Left ventricle myocardium inferior (tissue), 1 donor: ENCODE results near the gene ZNF584. TPM values are rescaled to one million over a fixed set of nuclear protein-coding genes. Genes with fewer than 3 reads are reported as not detected.
"Not testable (repeated sequence)": the region's sequence is repeated elsewhere in the genome, so short reads cannot be mapped to it uniquely, and the experiment has no call there.

Source experiments
- DNase-seq: peaks from one replicate; pipeline ENCODE4 v3.0.0-alpha.2; 2020
- H3K27ac ChIP-seq: fragments of 200-600 bp; replicated peaks from 2 replicates; pipeline ENCODE4 v1.8.0; 2021
- H3K27me3 ChIP-seq: fragments of 200-600 bp; 2 replicates; pipeline ENCODE4 v1.8.0; 2021; ENCODE audit warnings: low read depth
- H3K36me3 ChIP-seq: fragments of 200-600 bp; 2 replicates; pipeline ENCODE4 v1.8.0; 2021
- H3K4me1 ChIP-seq: fragments of 200-600 bp; 2 replicates; pipeline ENCODE4 v1.8.0; 2021
- H3K4me3 ChIP-seq: fragments of 200-600 bp; 2 replicates; pipeline ENCODE4 v1.8.0; 2021; ENCODE audit warnings: mild to moderate bottlenecking, moderate library complexity
- H3K9me3 ChIP-seq: fragments of 200-600 bp; replicated peaks from 2 replicates; pipeline ENCODE4 v1.8.0; 2021
- intact Hi-C: fragments of 100-400 bp; cut with micrococcal nuclease; formaldehyde crosslinking; loops from one replicate; pipeline ENCODE4 v1.11.0; 2022
- total RNA-seq: library from RNA; stranded (reverse); fragmentation: NEBNext Ultra II Directional; extraction: Animal tissue kit (Norgen Biotek cat#: 25700); gene quantifications from one replicate; pipeline ENCODE4 v1.2.1, GENCODE V29; 2021
- TF ChIP-seq, protein P1 (sequence below): fragments of 200-600 bp; IDR thresholded peaks from 2 replicates; pipeline ENCODE4 v1.8.0; 2021; ENCODE audit warnings: antibody characterized with exemption, mild to moderate bottlenecking, borderline replicate concordance
- donor health status: DM: no; HTN: yes; CAD: no; lungs with severe emphysema.

The ZNF584 gene
- total RNA-seq, 1 donor from 2014 or later = 16.8 TPM

DNA sequence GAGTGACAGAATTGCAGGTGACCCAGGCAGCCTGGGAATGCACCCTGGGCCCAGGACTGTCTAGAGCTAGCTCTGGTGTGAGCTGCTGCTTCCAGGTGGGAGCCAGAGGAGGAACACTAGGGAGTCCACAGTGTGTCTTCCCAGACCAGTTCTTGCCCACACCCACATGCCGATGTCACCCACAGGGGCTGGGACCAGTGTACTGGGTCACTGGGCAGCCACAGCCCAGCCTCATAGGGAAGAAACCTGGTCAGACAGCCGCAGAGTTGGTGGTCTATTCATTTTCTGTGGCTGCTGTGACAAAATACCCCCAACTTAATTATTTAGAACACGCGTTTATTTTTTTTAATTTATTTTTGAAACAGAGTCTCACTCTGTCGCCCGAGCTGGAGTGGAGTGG is 9.9 kb upstream of the ZNF584 start:
- Histone ChIP-seq H3K9me3 (no peaks in the 10 kb centered on the region), H3K27me3 (peaks cover 34% of the 10 kb centered on the region), H3K4me1 (peaks cover 34% of the 10 kb centered on the region), H3K36me3 (peaks cover 18% of the 10 kb centered on the region), H3K4me3 (no peak overlapping the region), H3K27ac (no peak overlapping the region)
- intact Hi-C loops = no loop called here
- DNase-seq = no peak
- TF ChIP-seq, protein P1, sequence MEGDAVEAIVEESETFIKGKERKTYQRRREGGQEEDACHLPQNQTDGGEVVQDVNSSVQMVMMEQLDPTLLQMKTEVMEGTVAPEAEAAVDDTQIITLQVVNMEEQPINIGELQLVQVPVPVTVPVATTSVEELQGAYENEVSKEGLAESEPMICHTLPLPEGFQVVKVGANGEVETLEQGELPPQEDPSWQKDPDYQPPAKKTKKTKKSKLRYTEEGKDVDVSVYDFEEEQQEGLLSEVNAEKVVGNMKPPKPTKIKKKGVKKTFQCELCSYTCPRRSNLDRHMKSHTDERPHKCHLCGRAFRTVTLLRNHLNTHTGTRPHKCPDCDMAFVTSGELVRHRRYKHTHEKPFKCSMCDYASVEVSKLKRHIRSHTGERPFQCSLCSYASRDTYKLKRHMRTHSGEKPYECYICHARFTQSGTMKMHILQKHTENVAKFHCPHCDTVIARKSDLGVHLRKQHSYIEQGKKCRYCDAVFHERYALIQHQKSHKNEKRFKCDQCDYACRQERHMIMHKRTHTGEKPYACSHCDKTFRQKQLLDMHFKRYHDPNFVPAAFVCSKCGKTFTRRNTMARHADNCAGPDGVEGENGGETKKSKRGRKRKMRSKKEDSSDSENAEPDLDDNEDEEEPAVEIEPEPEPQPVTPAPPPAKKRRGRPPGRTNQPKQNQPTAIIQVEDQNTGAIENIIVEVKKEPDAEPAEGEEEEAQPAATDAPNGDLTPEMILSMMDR = no peak

DNA sequence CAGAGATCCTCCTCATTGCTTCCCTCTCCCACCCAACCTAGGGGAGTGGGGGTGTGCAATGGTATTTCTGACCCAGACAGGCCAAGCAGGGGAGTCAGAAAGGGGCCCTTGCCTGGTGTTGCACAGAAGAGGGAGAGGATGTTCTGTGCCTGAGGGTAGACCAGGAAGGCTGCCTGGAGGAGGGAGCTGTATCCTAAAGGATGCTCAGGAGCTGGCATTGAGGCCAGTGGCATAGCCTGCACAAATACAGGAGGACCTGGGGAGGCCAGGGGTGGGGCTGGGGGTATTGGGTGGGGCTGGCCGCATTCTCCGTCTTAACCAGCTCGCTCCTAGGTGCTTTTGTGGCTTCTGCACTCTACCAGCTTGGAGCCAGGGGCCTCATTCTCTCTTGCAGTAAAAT is 8.5 kb upstream of the ZNF584 start:
- intact Hi-C loops = no loop called here
- TF ChIP-seq, protein P1 = no peak
- Histone ChIP-seq H3K36me3 (peaks cover 4% of the 10 kb centered on the region), H3K4me1 (peaks cover 34% of the 10 kb centered on the region), H3K9me3 (no peaks in the 10 kb centered on the region), H3K4me3 (no peak overlapping the region), H3K27ac (no peak overlapping the region), H3K27me3 (peaks cover 34% of the 10 kb centered on the region)
- DNase-seq = no peak

DNA sequence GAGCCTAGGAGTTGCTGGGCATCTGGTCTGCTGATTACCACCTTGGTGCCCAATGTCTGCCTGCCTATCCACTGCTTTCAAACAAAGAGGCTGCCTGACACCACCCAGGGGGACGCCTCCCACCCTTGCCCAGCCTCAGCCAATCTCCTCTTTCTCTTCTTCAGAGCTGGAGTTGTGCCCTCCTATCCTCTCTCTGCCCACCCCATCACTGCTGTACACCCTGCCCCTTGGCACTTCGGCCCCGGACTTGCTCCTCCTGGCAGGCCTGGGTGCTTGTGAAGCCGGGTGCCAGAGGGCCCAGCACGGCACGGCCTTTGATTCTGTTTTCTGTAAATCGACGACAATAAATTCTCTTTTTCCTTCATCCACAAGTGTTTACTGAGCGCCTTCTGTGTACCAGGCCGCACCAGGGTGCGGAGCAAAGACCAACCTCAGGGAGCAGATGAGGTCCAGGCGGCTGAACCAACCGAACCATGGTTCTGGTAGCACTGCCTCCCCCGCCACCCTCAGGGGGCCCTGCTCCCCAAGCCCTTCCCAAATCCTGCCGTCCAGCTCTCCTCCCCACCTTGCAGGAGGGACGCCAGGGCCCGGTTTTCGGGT is 8.0 kb upstream of the ZNF584 start:
- no peak for DNase-seq
- Histone ChIP-seq H3K27me3 (peaks cover 29% of the 10 kb centered on the region), H3K4me3 (peak overlapping the region; percentile 74), H3K4me1 (peaks cover 34% of the 10 kb centered on the region), H3K27ac (no peak overlapping the region), H3K9me3 (no peaks in the 10 kb centered on the region), H3K36me3 (no peaks in the 10 kb centered on the region)
- intact Hi-C loops = no loop called here
- TF ChIP-seq, protein P1 = no peak

DNA sequence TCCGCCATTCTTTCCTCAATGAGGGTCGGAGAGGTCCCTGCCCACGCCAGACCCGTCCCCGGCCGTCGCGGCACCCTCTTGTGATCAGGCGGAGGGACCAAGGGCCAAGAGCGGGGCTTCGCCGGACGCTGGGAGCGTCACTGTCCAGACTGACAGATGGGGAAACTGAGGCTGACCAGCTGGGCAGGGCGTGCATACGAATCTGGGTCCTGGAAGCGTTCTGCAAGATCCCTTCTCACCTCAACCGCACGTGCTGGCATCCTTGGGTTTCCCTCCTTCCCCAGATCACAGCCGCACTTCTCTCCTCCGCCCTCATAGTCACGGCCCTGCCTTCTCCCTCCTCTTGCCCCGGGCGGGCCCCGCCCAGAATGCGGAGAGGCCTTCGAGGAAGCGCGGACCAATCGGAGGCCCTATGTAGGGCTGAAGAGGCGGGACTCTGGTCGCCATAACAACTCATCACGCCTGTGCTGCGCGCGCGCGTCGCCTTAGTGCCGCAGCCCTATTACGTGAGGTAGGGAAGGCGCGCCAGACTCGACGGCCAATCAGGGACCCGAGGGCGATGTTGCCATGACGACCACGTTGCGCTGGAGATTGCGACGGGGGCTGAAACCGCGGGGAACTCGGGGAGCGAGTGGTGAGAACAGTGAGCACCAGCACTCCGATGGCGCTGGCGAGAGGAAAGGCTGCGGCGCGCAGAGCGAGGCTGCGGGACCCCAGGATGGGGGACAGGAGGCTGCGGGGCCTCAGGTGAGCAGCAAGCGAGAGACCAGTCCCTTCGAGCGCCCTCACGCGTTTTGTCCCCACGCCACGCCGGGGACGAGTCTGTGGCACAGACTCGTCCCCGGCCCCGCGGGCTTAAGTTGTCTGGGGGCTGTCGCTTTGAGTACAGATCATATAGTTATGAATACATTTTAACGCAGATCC is 7.3 kb upstream of the ZNF584 start:
- intact Hi-C loops = no loop called here
- H3K9me3 ChIP-seq = no peaks in the 10 kb centered on the region

DNA sequence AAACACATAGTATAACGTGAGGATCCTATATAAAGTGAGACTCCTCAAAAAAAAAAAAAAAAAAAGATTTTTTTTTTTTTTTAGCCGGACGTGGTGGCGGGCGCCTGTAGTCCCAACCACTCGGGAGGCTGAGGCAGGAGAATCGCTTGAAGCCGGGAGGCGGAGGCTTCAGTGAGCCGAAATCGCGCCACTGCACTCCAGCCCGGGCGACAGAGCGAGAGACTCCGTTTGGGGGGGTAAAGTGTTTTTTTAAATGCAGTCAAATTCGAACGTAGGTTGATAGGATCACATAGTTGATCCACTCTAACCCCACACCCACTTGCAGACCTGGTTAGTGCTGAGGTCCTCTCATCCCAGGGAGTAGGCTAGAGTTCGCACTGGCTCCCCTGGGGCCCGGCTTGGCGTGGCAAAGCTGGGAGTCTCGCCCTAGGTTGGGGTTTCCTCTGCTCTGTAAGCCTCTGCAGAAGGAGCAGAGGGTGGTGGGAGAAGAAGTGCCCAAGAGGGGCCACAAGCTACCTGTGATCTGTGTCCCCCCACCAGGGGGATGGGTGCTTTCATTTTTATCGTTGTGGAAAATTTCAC is 6.5 kb upstream of the ZNF584 start:
- Histone ChIP-seq H3K27ac (peak overlapping the region; percentile 67), H3K9me3 (no peaks in the 10 kb centered on the region), H3K36me3 (no peaks in the 10 kb centered on the region), H3K27me3 (peaks cover 15% of the 10 kb centered on the region), H3K4me3 (peak overlapping the region; percentile 74), H3K4me1 (peaks cover 28% of the 10 kb centered on the region)
- no peak for DNase-seq
- TF ChIP-seq, protein P1 = no peak
- intact Hi-C loops = no loop called here

More for the DNA sequence above, 7.3 kb upstream of the ZNF584 start:
- TF ChIP-seq, protein P1 = peak; percentile 18
- Histone ChIP-seq H3K27me3 (peaks cover 21% of the 10 kb centered on the region), H3K4me1 (peaks cover 28% of the 10 kb centered on the region), H3K27ac (peak overlapping the region; percentile 67), H3K36me3 (no peaks in the 10 kb centered on the region), H3K4me3 (peak overlapping the region; percentile 74)
- DNase-seq = peak; percentile 100

DNA sequence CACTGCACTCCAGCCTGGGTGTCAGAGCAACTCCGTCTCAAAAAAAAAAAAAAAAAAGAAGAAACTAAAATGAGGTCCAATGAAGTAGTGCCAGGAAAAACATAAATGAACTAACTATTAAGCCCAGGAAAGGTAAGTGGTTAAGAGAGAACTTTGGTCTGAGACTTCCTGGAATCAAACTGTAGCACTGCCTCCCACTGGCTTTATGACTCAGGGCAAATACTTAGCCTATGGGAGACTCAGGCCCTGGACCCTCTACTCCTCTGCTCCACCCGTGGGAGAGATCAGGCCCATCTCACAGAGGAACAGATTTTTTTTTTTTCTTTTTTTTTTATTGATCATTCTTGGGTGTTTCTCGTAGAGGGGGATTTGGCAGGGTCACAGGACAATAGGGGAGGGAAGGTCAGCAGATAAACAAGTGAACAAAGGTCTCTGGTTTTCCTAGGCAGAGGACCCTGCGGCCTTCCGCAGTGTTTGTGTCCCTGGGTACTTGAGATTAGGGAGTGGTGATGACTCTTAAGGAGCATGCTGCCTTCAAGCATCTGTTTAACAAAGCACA is 4.5 kb upstream of the ZNF584 start:
- H3K27ac ChIP-seq, H3K27me3 ChIP-seq, H3K4me3 ChIP-seq, DNase-seq, H3K36me3 ChIP-seq, H3K9me3 ChIP-seq, intact Hi-C loops: not testable (repeated sequence)
- peaks cover 45% of the 10 kb centered on the region for H3K4me1 ChIP-seq
